ENCODE measurements around the gene TMEM266.

TMEM266 gene

DNA sequence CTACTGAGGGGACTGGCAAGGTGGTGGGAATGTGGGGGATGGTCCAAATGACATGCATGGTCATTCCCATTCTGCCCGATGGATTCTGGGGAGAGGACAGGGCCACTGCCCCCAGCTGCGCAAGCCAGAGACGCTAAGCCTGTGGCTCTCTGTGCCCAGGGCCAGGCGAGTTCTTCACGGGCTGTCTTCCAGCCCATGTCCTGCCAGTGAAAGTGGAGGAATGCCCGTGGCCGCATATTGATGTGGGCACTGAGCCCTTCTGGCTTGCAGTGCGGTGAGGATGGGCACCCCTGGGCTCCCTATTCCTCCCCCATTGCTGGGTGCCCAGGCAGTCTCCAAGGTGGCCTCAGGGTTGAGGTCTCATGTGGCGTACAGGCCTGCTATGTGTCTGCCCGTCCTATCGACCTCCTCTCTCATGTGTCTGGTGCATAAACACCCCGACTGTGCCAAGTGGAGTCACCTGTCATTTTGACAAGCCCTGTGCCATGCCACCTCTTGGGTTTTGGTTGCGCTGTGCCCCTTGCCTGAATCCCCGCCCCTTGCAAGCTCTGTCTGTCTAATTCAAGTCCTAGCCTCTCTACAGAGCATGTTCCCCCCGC, 116.8 kb downstream of the TMEM266 start:
- TF ChIP-seq, protein P1, sequence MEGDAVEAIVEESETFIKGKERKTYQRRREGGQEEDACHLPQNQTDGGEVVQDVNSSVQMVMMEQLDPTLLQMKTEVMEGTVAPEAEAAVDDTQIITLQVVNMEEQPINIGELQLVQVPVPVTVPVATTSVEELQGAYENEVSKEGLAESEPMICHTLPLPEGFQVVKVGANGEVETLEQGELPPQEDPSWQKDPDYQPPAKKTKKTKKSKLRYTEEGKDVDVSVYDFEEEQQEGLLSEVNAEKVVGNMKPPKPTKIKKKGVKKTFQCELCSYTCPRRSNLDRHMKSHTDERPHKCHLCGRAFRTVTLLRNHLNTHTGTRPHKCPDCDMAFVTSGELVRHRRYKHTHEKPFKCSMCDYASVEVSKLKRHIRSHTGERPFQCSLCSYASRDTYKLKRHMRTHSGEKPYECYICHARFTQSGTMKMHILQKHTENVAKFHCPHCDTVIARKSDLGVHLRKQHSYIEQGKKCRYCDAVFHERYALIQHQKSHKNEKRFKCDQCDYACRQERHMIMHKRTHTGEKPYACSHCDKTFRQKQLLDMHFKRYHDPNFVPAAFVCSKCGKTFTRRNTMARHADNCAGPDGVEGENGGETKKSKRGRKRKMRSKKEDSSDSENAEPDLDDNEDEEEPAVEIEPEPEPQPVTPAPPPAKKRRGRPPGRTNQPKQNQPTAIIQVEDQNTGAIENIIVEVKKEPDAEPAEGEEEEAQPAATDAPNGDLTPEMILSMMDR (IDR thresholded peaks at IDR 0.05; ENCODE audit: insufficient read depth, low read depth, low read length, missing control alignments) = no peak
- no peak overlapping the region for H3K4me3 ChIP-seq (ENCODE audit: low read length)
- no peak for DNase-seq (ENCODE audit: low read depth)

DNA sequence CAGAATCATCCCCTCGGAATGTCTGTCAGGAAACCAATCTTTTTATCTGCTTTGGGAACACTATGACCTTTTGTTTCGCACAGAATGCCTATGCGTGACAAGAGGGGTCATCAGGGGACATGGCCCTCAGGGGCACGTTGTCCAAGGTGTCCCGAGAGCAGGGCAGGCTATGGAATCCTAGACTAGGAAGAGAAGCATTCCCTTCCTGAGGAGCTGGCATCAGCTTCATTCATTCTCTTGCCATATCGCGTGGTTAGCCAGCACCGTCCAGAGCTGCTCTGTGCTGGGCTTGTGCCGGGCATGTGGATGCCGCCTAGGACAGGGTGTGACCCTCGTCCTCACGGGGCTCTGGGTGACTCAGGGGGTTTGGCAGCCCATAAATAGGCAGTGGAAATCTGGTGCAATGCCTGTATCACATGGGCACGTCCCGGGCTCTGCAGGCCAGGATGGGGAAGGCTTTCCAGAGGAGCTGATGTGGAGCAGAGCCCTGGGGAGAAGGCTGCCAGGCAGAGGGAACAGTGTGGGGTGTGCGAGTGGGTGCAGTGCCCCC, 117.8 kb downstream of the TMEM266 start:
- TF ChIP-seq, protein P1 (IDR thresholded peaks at IDR 0.05; ENCODE audit: insufficient read depth, low read depth, low read length, missing control alignments) = no peak
- H3K4me3 ChIP-seq (ENCODE audit: low read length) = no peak overlapping the region
- DNase-seq (ENCODE audit: low read depth) = peak; percentile 87

DNA sequence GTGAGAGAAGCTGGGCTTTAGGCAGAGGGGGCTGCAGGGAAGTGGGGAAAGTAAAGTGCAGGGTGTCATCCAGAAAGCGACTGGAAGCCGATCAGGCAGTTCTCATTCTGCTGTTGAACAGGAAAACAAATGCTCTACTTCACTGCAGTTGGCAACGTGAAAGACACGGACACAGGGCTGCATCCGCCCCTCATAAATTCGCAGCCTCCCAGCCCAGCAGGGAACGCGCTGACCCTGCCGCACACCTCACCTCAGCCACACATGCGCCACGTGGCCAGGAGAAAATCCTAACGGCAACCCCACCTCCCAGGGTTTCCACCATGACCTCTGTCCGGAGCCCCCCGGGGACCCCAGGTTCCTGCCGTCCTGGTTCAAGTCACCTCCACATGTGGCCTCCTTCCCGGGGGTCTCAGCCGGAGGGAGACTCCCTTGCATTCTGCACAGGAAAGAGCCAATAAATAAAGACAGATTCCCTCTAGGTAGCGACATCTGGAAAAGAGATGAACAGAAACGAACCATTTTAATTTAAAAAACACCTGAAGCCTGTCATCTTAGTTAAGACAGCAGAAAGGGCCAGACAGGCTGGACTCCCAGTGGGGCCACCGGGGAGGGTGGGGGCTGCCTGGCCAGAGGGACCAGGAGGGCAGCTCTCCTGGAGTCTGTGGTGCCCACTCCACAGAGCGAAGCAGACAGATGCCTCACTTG, 118.7 kb downstream of the TMEM266 start:
- no peak overlapping the region for H3K4me3 ChIP-seq (ENCODE audit: low read length)
- no peak for DNase-seq (ENCODE audit: low read depth)
- TF ChIP-seq, protein P1 (IDR thresholded peaks at IDR 0.05; ENCODE audit: insufficient read depth, low read depth, low read length, missing control alignments) = no peak

DNA sequence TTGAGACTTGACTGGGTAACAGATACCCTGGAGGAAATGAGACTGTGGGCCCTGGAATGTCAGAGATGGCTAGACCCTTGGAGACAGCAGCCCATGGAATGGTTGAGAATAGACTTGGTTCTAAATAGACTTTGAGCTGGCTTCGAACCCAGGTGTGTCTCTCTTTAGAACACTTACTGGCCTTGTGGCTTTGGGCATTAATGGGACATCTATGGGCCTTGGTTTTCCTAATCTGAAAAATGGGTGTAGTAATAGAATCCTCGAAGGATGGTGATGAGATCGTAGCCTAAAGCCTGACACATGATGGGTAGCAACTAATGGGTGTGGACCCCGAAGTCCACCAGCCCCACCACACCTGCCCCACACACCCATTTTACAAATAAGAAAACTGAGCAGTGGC, 119.2 kb downstream of the TMEM266 start:
- TF ChIP-seq, protein P1 (IDR thresholded peaks at IDR 0.05; ENCODE audit: insufficient read depth, low read depth, low read length, missing control alignments) = no peak
- no peak for DNase-seq (ENCODE audit: low read depth)
- no peak overlapping the region for H3K4me3 ChIP-seq (ENCODE audit: low read length)

- no peak overlapping the region for H3K4me3 ChIP-seq (ENCODE audit: low read length)
- TF ChIP-seq, protein P1 (IDR thresholded peaks at IDR 0.05; ENCODE audit: insufficient read depth, low read depth, low read length, missing control alignments) = no peak
- no peak for DNase-seq (ENCODE audit: low read depth)
Measured at GRCh38 chr15:76180321-76180720, 120.5 kb downstream of the TMEM266 start.

DNA sequence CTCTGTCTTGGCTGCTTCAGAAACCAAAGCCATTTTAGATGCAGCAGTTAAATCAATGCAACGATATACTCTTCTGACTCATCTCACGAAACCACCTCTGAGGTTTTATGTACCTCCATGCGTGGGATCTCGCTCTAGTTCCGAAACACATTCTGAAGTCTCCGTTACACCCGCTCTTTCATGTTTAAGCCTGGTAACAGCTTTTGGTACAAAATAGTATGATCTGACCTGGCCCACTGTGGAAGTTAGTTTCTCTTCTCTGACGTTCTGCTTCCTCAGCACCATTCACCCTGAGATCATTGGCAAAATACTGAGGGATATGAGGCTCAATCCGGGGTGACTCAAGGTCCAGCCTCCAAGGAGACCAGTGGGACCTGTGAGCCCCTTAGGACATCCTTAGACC, 121.9 kb downstream of the TMEM266 start:
- DNase-seq (ENCODE audit: low read depth) = no peak
- TF ChIP-seq, protein P1 (IDR thresholded peaks at IDR 0.05; ENCODE audit: insufficient read depth, low read depth, low read length, missing control alignments) = no peak
- no peak overlapping the region for H3K4me3 ChIP-seq (ENCODE audit: low read length)
